Peyer's patch (tissue), 4 donors: ENCODE data around the gene FAH.

ENCODE experiments used
- CTCF ChIP-seq, 6 experiments: fragments of 450-650 bp in 4 of 6; fragments of 200-600 bp in 2 of 6; sonication (generic) in 1 of 6; IDR thresholded peaks; one replicate each; pipeline ENCODE4 v1.5.1; 2017 to 2019; ENCODE audit warnings: antibody characterized with exemption in 6 of 6, mild to moderate bottlenecking in 3 of 6, moderate library complexity in 1 of 6
- POLR2A ChIP-seq, 2 donors: fragments of 450-650 bp; IDR thresholded peaks; one replicate each; pipeline ENCODE4 v1.5.1; 2017; ENCODE audit warnings: antibody characterized with exemption in 2 of 2, mild to moderate bottlenecking in 2 of 2, moderate library complexity in 2 of 2

- no peak for TF ChIP-seq POLR2A (IDR thresholded peaks at IDR 0.05)
- no peak for TF ChIP-seq CTCF (IDR thresholded peaks at IDR 0.05)
Measured at GRCh38 chr15:80219955-80220354, 67.2 kb downstream of the FAH start.
